Measurements from ENCODE around the gene FUT7.
"Not testable (repeated sequence)": the region's sequence is repeated elsewhere in the genome, so short reads cannot be mapped to it uniquely, and the experiment has no call there.

FUT7 gene

DNA sequence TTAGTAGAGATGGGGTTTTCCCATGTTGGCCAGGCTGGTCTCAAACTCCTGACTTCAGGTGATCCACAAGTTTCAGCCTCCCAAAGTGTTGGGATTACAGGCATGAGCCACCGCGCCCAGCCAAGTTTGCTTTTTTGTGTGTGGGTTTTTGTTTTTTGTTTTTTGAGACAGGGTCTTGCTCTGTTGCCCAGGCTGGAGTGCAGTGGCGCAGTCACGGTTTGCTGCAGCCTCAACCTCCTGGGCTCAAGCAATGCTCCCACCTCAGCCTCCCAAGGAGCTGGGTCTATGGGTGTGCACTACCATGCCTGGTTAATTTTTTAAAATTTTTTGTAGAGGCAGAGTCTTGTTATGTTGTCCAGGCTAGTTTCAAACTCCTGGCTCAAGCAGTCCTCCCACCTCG lies 1.6 kb upstream of the FUT7 start:
- not testable (repeated sequence) for DNase-seq (ENCODE audit: low spot score)

DNA sequence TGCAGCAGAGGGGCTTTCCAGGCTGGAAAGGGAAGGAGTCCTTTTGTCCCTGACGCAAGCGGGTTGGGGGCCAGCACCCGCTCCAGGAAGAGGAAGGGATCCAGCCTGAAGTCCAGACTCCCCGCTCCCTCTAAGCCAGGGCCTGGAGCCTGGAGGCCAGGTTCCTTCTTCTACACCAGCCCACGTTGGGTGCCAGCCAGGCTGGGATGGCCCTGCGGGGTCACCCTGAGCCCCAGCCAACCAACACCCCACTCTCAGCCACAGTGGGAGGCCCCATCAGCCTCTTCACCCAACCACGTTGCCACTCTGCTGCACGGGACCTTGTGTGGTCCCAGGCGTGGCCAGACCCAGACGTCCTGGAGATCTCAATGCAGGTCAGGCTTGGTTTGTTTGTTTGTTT lies 970 bp upstream of the FUT7 start:
- DNase-seq (ENCODE audit: low spot score) = no peak

DNA sequence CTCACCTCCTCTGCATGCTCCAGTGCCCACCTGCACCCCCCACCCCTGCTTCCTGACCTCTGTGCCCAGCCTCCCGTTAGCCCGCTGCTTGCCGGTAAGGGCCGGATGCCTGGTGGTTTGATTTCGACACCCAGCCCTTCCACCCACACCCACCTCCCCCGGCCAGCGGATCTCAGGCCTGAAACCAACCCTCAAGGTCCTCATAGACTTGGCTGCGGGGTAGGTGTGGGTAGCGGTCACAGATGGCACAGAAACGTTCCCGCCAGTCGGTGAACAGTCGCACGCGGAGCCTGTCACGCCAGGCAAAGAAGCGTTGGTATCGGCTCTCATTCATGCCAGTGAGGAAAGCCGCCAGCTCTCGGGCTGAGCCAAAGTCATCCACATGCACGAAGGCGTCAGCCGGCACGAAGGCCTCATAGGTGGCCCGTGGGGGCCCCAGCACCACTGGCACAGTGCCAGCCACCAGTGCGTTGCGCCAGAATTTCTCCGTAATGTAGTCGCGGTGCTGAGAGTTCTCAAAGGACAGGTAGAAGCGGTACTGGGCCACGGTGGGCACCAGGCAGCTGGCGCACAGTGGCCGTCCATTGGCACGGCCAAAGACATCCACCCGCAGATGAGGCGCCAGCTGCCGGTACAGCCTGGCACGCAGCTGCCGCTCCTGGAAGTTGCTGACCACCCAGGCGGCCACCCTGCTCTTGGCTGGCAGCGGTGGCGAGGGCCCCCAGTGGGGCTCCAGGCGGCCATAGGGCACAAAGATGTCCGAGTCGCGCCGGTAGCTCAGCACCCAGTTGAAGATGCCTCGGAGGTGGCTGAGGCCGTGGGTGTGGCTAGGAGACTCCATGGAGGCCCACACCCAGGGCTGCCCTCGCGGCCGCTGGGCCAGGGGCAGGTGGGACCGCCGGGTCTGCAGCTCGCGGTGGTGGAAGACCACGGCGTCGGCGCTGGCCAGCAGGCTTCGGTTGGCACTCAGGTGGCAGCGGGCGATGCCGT lies 1.1 kb downstream of the FUT7 start:
- no peak for DNase-seq (ENCODE audit: low spot score)

DNA sequence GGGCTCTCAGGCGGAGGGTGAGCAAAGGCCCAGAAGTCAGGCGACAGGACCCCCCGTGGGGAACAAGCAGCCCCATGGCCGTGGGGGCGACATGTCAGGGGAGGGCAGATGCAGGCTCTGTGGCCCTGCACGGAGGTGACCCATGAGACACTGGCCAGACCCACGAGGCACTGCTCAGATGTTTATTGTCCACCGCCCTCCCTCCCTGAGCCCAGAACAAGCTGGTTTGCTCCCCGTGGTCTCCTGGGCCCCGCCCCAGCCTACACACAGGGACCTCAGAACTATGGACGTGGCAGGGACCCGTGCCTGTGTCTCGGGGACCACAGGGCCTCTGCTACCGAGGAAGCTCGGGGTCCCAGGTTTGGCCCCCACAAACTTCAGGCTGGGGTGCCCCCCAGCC lies 1.9 kb downstream of the FUT7 start:
- DNase-seq (ENCODE audit: low spot score) = no peak

GRCh38 chr9:137029058-137029936 lies 2.6 kb downstream of the FUT7 start:
- DNase-seq (ENCODE audit: low spot score) = peak; percentile 85

DNA sequence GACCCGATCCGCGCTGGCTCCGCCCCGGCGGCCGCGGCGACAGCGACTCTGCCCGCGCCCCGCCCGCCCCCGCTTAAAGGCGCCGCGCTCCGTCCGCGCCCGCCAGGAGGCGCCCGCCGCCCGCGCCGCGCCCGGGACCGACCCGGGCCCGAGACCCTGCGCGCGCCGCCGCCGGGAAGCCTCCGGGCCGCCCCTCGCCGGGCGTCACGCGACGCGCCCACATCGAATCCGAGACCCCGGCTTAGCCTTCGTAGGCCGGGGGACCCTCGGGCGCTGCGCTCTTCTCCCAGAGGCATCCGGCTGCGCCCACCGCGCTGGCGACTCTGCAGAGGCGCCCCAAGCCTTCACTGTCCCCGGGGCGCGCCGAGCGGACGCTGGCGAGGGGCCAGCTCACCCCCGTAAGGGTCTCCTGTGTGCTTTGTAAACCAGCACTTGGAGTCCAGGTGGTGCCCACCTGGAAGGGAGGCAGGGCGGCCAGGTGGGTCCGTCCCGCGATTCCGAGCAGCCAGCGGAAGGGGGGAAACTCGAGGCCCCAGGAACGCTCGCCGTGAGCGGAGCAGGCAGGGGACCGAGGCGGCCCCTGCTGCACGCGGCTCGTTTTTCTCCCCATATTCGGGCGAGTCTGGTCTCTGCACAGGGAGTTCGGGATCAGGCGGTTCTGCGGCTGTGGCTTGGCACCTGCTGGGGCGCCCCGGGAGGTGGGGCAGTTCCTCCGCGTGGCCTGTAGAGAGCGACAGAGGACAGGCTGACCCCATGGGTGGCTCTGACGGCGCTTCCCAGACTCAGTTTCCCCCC lies 3.4 kb downstream of the FUT7 start:
- peak; percentile 78 for DNase-seq (ENCODE audit: low spot score)

DNA sequence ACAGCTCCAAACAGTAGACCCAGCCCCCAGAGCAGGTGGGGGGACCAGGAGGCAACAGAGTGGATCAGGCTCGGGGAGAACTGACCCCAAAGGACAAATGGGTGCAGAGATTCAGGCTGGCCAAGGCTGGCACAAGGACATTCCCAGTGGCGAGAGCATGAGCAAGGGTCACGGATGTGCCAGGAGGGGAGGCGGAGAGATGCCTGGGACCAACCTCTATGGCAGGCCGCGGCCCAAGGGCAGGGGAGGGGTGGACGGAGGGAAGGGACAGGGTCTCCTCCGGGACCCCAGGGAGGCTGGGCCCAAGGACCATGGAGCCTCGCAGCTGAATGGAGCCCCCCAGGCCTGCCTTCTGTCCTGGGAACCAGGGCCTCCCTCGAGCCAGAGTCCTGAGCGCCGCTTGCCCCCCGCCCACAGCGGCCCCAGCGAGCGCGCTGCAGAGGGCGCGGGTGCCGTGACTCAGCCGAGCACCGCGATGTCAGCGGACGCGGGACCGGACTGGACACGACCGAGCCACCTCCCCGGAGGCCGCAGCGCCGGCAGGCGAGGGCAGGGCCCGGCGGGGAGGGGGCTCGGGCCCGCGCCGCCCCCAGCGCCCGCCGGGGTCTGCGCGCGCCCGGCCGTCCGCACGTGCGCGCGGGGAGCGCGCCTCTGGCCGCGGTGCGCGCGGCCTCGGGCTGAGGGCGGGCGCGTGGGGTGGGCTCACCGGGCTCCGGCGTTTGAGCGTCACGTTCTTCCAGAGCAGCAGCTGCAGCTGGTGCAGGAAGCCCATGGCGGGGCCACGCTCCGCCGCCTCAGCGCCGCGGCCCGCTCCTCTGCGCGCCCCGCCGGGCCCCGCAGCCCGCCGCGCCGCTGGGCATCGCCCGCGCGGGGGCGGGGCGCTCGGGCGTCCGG lies 4.3 kb downstream of the FUT7 start, which contains the start of gene ABCA2:
Gene ABCA2, minus strand, starts transcription at position 869 of the 894 bp plus-strand sequence. Its CDS starts 97 bp downstream, at position 772.
- peak; percentile 44 for DNase-seq (ENCODE audit: low spot score)

DNA sequence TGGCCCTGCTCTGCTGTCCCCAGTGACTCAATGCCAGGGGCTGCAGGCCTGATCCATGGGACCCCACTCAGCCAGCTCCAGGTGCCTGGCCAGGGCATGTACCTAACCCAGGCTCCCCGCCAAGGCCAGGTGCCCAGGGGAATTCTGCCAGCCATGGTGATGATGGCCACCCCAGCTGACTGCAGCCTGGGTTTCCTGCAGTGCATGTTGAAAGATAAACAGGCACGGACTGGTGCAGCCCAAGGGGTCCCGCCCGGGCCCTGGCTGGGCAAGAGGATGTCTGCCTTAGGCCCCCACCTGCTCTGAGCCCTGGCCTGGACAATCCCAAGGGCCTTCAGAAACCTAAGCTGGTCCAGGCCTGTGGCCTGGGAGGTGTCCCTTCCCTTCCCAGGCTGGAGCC lies 5.1 kb downstream of the FUT7 start:
- peak; percentile 54 for DNase-seq (ENCODE audit: low spot score)

DNA sequence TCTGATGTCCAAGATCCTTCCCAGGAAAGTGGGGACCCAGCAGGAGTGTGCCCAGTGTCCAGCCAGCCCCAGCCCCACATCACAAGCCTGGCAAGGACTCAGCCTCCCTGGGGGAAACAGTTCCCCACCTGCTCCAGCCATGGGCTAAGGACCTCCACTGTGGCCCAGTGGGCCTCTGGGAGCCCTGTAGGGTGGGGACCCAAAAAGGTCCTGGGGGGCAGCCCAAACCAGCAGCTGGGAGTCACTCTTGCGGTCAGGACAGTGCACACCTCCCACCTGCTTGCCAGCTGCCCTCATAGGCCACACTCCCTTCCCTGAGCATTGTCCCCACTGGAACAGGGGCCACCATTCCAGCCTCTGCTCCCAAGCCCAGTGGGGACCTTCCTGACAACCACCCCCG lies 5.5 kb downstream of the FUT7 start:
- no peak for DNase-seq (ENCODE audit: low spot score)

DNA sequence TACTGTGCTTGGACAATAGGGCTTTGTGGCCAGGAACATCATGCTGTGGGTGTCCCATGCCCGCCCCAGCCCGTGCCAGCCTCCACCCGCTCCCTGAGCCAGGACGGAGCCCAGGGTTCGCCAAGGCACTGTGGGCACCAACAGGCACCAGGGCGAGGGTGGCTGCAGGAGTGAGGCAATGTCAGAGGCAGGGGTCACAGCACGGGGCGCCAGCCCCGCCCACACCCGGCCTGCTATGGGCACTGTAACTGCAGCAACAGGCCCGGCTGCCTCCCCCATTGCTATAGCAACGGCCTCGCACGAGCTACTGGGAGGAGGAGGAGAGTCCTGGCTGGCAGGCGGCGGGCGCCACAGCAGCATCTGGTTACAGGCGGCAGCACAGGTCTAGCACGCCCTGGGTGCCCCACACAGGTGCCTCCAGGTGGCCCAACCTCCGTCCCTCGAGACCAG lies 6.3 kb downstream of the FUT7 start:
- peak; percentile 99 for DNase-seq (ENCODE audit: low spot score)

DNA sequence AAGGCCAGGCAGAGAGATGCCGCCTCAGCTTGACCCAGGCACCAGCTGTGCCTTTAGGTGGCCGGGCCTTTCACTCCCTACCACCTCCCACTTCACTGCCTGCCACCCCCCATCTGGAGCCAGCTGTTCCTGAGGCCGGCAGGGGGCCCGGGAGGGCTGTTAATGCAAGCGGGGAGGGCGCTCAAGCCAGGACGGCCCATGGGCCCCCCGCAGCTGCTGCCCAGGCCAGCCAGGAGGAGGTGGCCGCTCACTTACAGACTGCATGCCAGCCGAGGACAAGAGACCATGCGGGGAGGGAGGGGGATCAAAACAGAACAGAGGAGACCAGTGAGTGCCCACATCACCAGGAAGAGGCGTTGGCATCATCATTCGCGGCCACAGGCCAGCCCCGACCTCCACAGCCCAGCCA lies 8.3 kb downstream of the FUT7 start:
- peak; percentile 80 for DNase-seq (ENCODE audit: low spot score)

GRCh38 chr9:137023157-137023556 lies 8.7 kb downstream of the FUT7 start:
- DNase-seq (ENCODE audit: low spot score) = no peak

- no peak for DNase-seq (ENCODE audit: low spot score)
Observed at GRCh38 chr9:137022662-137023008, 9.3 kb downstream of the FUT7 start.

DNA sequence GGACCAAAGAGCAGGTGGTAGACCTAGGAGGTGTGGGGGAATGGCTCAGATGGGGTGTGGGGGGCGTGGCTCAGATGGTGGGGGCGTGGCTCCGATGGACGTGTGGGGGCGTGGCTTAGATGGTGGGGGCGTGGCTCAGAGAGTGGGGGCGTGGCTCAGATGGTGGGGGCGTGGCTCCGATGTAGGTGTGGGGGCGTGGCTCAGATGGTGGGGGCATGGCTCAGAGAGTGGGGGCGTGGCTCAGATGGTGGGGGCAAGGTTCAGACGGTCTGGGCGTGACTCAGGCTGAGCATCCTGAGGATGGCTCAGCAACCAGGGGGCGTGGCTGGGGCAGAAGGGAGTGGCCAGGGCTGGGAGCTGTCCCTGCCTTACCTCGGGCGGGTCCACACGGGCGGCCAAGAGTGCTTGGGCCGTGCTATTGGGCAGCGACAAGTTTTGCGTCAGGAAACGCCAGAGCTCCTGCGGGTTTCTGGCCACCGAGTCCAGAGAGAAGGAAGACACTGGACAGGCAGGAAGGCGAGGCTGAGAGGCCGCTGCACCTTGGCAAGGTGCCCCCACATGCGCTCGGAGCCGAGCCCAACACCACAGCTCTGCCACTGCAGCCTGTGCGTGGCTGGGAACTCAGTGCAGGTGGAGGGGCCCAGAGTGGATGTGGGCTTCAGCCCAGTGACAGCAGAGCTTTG lies 9.8 kb downstream of the FUT7 start:
- DNase-seq (ENCODE audit: low spot score) = peak; percentile 97

DNA sequence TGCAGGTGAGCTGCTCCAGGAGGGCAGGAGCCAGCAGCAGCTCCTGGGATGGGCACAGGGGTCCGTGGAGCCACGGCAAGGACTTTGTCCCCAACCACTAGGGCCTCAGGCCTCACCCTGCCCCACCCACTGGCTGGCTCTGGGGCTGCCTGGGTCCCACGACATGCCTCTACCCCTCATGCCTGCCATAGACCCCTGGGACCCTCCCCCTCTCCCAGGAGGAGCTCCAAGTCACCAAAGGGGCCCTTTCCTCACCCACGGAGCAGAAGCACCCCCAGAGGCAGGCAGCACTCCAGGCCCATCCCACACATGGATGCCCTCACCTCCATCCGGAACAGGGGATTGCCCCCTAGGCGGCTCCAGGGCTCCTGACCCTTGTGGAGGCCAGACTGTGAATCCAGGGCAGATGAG lies 10.3 kb downstream of the FUT7 start:
- no peak for DNase-seq (ENCODE audit: low spot score)

DNA sequence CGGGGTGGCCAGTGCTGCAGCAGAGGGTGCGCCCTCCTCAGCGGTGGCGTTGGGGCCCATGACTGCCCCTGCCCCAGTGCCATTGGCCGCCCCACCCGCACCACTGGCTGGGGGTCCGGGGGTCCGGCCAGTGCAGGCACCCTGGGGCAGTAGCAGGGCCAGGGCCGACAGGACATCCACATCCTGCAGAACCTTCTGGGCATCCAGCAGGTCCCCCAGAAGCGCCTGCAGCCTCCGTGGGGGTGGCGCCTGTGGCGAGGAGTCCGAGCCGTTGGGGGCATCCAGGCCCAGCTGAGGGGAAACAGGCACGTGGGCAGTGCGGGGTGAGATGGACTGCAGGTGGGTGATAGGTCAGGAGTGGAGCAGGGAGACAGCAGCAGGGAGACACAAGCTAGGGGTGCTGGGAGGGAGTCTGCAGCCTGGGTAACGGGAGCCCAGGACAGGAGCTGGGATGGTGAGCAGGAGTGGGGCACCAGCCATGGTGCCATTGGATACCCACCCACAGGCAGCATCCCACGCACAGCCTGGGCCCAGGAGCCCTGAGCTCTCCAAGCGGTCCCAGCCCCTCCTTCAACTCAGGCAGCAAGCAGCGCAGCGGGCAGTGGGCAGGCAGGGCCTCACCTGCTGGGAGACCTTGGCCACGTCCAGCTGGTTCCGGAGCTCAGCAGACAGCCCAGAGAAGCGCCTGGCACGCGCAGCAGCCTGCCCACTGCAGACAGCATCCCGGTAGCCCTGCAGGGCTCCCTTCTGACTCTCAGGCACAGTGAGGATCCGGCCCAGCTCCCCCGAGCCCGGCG lies 10.9 kb downstream of the FUT7 start:
- no peak for DNase-seq (ENCODE audit: low spot score)

GRCh38 chr9:137019891-137020683 lies 11.8 kb downstream of the FUT7 start:
- DNase-seq (ENCODE audit: low spot score) = no peak

DNA sequence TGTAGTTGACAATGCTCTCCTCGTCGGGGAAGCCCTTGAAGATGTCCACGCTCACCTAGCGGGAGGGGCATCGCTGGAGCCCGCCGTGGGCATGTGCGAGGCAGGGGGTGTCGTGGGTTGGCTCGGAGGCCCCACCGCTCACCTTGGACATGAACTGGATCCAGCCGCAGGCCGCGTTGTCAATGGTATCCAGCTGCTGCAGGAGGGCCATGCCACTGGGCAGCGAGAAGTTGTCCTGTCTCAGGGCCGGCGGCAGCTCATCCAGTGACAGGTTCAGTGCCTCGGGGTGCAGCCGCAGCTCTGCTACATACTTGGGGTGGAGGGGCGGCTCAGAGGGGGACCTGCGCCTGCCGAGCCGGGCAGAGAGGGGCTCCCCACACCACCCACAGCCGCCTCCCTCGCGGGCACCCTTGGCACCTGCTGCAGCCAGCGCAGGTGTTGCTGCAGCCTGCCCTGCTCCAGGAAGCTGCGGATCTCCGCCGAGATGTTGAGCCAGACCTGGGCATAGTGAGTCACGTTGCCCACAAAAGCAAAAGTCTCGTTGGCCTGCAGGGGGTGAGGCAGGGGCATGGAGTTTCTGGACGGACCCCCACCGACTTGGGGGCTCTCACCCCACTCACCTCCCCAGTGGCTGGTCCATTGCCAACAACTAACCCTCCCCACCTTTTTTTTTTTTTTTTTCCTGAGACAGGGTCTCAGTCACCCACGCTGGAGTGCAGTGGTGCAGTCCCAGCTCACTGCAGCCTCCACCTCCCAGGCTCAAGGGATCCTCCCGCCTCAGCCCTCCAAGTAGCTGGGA lies 12.9 kb downstream of the FUT7 start:
- no peak for DNase-seq (ENCODE audit: low spot score)

Data from globus pallidus (tissue), 1 donor.